AG04450 (cell line): ENCODE measurements around the gene LIFR. TPM values are rescaled to one million over a fixed set of nuclear protein-coding genes. Genes with fewer than 3 reads are reported as not detected.
A peak's percentile ranks its signal among the peaks of the same experiment; 100 is the strongest.

Experiments used
- CTCF ChIA-PET: fragments of 300-600, 350-600 bp; formaldehyde crosslinking; extraction: SDS; loops from one replicate; lab custom pipeline; 2022; ENCODE audit warnings: antibody characterized with exemption, inconsistent platforms; lab: Charles Lee
- POLR2A ChIA-PET: fragments of 350-600 bp; formaldehyde crosslinking; extraction: SDS; loops from one replicate; lab custom pipeline; 2021; ENCODE audit warnings: antibody characterized with exemption, inconsistent platforms; lab: Yijun Ruan, JAX
- DNase-seq: peaks from one replicate; pipeline ENCODE4 v3.0.0-alpha.2; 2011; ENCODE audit warnings: low read depth, low spot score
- H3K27ac ChIP-seq: one replicate; pipeline ENCODE4 v1.5.1; 2012; ENCODE audit warnings: low read depth, low read length, control low read depth
- H3K27me3 ChIP-seq: one replicate; pipeline ENCODE4 v1.6.0; 2012; ENCODE audit warnings: low read length; ENCODE audit not compliant: control insufficient read depth, insufficient read depth
- H3K4me3 ChIP-seq: 2 replicates; pipeline ENCODE4 v1.5.1; 2011; ENCODE audit warnings: mild to moderate bottlenecking, low read depth, low read length, control low read depth
- H3K9me3 ChIP-seq: 2 replicates; pipeline ENCODE4 v1.5.1; 2012; ENCODE audit warnings: low read length; ENCODE audit not compliant: control insufficient read depth, insufficient read depth
- polyA plus RNA-seq: library from polyadenylated mRNA; depleted of rRNA; stranded (reverse); fragments of >200 nt; gene quantifications from 2 replicates; pipeline ENCODE4 v1.2.3, GENCODE V29; 2011
- TF ChIP-seq, protein P1 (sequence below): IDR thresholded peaks from 2 replicates; pipeline ENCODE4 v1.5.1; 2011; ENCODE audit warnings: low read depth, low read length, control low read depth, inconsistent platforms

The LIFR gene
- polyA plus RNA-seq, 1 experiment = 18.6 TPM

GRCh38 chr5:38446029-38446522 lies 110.4 kb downstream of the LIFR start:
- no peaks in the 10 kb centered on the region for H3K9me3 ChIP-seq
- peak overlapping the region; percentile 70 for H3K27ac ChIP-seq
- peak overlapping the region; percentile 67 for H3K4me3 ChIP-seq
- ChIA-PET POLR2A (interaction anchor here (1.6 kb wide), 1 partner anchor 364 kb away, joined by 10 read pairs; no protein-coding TSS in a partner anchor), CTCF (interaction anchor here (1.2 to 4.1 kb wide), 2 partner anchors 10 to 363 kb away, joined by 3 to 50 read pairs; no protein-coding TSS in a partner anchor)
- H3K27me3 ChIP-seq = no peaks in the 10 kb centered on the region
- no peak for DNase-seq
- TF ChIP-seq, protein P1, sequence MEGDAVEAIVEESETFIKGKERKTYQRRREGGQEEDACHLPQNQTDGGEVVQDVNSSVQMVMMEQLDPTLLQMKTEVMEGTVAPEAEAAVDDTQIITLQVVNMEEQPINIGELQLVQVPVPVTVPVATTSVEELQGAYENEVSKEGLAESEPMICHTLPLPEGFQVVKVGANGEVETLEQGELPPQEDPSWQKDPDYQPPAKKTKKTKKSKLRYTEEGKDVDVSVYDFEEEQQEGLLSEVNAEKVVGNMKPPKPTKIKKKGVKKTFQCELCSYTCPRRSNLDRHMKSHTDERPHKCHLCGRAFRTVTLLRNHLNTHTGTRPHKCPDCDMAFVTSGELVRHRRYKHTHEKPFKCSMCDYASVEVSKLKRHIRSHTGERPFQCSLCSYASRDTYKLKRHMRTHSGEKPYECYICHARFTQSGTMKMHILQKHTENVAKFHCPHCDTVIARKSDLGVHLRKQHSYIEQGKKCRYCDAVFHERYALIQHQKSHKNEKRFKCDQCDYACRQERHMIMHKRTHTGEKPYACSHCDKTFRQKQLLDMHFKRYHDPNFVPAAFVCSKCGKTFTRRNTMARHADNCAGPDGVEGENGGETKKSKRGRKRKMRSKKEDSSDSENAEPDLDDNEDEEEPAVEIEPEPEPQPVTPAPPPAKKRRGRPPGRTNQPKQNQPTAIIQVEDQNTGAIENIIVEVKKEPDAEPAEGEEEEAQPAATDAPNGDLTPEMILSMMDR = no peak

DNA sequence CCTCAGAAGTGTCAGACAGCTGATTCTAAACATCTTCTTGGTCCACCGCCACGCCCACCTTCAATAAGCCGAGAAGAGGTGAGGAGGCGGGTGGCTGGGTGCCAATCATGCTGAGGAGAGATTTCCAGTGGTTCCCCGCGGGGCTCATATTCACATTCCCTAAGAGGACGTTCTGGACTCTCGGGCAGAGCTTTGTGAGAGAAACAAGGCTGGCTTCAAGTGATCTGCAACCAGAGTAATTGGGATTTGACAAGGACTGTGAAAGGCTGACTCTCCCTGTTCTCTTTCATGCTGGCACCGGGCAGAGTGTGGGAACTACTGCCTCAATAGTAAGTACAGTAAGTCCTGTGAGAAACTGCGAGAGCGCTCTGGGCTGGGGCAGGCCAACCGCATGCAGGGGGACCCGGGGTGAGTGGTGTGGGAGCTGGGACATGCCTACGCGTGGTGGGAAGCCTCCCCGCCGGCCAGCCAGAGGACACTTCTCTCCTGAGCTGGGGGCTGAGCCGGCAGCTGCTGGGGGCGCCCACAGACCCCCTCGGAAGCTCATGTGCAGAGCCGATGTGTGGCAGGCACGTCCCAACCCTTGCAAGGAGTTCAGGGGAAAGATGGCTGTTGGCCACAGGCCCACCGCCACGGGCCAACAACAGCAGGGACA lies 110.9 kb downstream of the LIFR start:
- ChIA-PET CTCF (interaction anchor here (0.8 to 4.1 kb wide), 3 partner anchors 9 to 368 kb away, joined by 3 to 50 read pairs (median 4); no protein-coding TSS in a partner anchor), POLR2A (interaction anchor here (1.0 to 1.6 kb wide), 2 partner anchors 19 to 364 kb away, joined by 4 to 10 read pairs; no protein-coding TSS in a partner anchor)
- no peak for DNase-seq
- Histone ChIP-seq H3K27me3 (no peaks in the 10 kb centered on the region), H3K9me3 (no peaks in the 10 kb centered on the region), H3K27ac (peak overlapping the region; percentile 70), H3K4me3 (peak overlapping the region; percentile 67)
- TF ChIP-seq, protein P1 = no peak

- Histone ChIP-seq H3K27ac (no peak overlapping the region), H3K4me3 (no peak overlapping the region), H3K27me3 (peaks cover 2% of the 10 kb centered on the region), H3K9me3 (no peaks in the 10 kb centered on the region)
- TF ChIP-seq, protein P1 = no peak
- ChIA-PET POLR2A (no interaction called here), CTCF (interaction anchor here (0.5 to 5.9 kb wide), 6 partner anchors 17 to 376 kb away, joined by 3 to 364 read pairs (median 4); no protein-coding TSS in a partner anchor)
- DNase-seq = no peak
These were observed 113.1 kb downstream of the LIFR start for GRCh38 chr5:38443390-38443789.

DNA sequence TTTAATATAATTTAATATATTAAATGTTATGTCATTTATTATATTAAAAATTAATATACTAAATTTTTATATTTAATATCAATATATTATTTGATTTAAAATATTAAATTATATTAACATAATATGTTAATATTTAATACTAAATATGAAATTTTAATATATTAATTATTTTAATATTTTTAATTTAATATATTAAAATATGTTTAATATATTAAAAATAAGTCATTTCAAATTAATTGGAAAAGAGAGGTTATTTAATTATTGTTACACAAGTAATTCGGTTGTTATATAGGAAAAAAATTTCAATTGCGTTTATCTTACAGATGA lies 114.2 kb downstream of the LIFR start:
- CTCF ChIA-PET = interaction anchor here (0.5 to 5.9 kb wide), 108 partner anchors 8 to 934 kb away, joined by 3 to 364 read pairs (median 6); no protein-coding TSS in a partner anchor
- POLR2A ChIA-PET = interaction anchor here (0.9 to 1.8 kb wide), 5 partner anchors 9 to 368 kb away, joined by 4 to 14 read pairs (median 4); no protein-coding TSS in a partner anchor
- H3K4me3 ChIP-seq = no peak overlapping the region
- H3K27me3 ChIP-seq = peaks cover 2% of the 10 kb centered on the region
- DNase-seq = no peak
- H3K27ac ChIP-seq = no peak overlapping the region
- TF ChIP-seq, protein P1 = no peak
- no peaks in the 10 kb centered on the region for H3K9me3 ChIP-seq
